Right lobe of liver (tissue), 4 donors: Measurements from ENCODE around the gene COL6A5.

ENCODE experiments used
- CTCF ChIP-seq, 4 donors: fragments of 200-600 bp in 3 of 4; fragments of 450-650 bp in 1 of 4; IDR thresholded peaks; one replicate each; pipeline versions ENCODE4 v1.5.1 to v1.8.0; 2016 to 2022; ENCODE audit warnings: antibody characterized with exemption in 4 of 4, mild to moderate bottlenecking in 2 of 4
- POLR2A ChIP-seq: fragments of 450-650 bp; IDR thresholded peaks from one replicate; pipeline ENCODE4 v1.6.1; 2017; ENCODE audit warnings: antibody characterized with exemption, mild to moderate bottlenecking
- donor health status: DM: no; HTN: no; CAD: no.
- donor health status: DM: no; HTN: no; CAD: no.
- donor health status: DM: no; HTN: yes; CAD: no.

GRCh38 chr3:130426206-130426605 is 80.7 kb downstream of the COL6A5 start:
- TF ChIP-seq POLR2A (no peak), CTCF (IDR thresholded peaks at IDR 0.05) (no peak)
